Measurements from ENCODE around the gene INF2.
"Not testable (repeated sequence)": the region's sequence is repeated elsewhere in the genome, so short reads cannot be mapped to it uniquely, and the experiment has no call there.

Gene INF2

DNA sequence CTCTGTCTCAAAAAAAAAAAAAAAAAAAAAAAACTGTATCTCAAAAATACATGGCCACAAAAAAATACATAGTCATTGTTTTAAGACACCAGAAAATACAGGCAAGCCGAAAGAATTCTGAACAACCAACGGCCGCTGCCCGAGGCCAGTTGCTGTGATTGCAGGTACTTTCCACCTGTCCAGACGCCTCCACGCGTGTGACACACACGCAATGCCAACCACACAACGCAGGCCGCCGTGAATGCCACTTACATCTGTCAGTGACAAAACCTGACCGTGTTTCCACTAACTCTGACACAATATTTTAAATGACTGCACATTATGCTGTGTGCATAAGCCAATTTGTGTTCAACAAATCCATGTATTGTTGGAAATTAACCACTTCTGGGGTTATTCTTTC is 22.4 kb upstream of the INF2 start:
- ChIA-PET POLR2A (no interaction called here), CTCF (no interaction called here)
- TF ChIP-seq, protein P1, sequence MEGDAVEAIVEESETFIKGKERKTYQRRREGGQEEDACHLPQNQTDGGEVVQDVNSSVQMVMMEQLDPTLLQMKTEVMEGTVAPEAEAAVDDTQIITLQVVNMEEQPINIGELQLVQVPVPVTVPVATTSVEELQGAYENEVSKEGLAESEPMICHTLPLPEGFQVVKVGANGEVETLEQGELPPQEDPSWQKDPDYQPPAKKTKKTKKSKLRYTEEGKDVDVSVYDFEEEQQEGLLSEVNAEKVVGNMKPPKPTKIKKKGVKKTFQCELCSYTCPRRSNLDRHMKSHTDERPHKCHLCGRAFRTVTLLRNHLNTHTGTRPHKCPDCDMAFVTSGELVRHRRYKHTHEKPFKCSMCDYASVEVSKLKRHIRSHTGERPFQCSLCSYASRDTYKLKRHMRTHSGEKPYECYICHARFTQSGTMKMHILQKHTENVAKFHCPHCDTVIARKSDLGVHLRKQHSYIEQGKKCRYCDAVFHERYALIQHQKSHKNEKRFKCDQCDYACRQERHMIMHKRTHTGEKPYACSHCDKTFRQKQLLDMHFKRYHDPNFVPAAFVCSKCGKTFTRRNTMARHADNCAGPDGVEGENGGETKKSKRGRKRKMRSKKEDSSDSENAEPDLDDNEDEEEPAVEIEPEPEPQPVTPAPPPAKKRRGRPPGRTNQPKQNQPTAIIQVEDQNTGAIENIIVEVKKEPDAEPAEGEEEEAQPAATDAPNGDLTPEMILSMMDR (IDR thresholded peaks at IDR 0.05; ENCODE audit: control extremely low read depth, extremely low read depth, low read depth, missing control alignments): no peak
- no peak for DNase-seq (ENCODE audit: extremely low spot score)

DNA sequence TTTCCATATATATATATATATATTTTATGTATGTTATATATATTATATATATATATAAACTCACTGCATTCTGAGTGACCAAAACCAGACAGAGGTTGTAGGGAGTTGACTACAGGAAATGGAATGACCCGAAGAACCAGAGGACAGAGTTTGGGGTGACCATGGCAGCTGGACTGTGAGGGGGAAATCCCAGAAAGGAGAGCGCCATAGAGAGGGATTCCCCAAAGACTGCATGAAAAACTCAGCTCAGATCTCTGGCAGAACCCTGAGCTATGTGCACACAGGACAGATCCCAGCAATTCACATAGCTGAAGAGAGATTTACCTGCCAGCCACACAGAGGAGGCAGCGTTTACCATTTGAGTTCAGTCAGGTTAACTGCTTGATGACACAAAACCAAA is 19.7 kb upstream of the INF2 start:
- CTCF ChIA-PET: interaction anchor here (0.9 kb wide), 1 partner anchor 12 kb away, joined by 4 read pairs; no protein-coding TSS in a partner anchor
- POLR2A ChIA-PET: no interaction called here
- no peak for DNase-seq (ENCODE audit: extremely low spot score)

DNA sequence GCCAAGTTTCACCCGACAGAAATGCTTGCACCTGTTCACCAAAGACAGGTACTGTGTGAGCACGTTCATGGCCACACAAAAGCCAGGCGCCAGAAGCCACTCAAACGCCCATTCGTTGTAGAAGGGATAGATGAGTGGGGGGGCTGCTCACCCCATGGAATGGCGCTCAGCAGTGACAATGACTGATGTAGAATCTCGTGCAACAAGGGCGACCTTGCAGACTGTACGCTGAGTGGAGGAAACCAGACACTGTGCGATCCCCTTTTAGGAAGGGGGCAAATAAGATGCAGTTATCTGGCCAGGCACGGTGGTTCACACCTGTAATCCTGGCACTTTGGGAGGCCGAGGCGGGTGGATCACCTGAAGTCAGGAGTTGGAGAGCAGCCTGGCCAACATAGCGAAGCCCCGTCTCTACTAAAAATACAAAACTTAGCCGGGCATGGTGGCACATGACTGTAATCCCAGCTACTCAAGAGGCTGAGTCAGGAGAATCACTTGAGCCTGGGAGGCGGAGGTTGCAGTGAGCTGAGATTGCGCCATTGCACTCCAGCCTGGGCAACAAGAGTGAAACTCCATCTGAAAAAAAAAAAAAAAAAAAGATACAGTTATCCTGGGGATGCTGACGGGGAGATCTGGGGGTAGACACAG is 18.0 kb upstream of the INF2 start:
- POLR2A ChIA-PET; CTCF ChIA-PET; DNase-seq (ENCODE audit: extremely low spot score): not testable (repeated sequence)

More for the DNA sequence above, 19.7 kb upstream of the INF2 start:
- TF ChIP-seq, protein P1 (IDR thresholded peaks at IDR 0.05; ENCODE audit: control extremely low read depth, extremely low read depth, low read depth, missing control alignments): no peak

DNA sequence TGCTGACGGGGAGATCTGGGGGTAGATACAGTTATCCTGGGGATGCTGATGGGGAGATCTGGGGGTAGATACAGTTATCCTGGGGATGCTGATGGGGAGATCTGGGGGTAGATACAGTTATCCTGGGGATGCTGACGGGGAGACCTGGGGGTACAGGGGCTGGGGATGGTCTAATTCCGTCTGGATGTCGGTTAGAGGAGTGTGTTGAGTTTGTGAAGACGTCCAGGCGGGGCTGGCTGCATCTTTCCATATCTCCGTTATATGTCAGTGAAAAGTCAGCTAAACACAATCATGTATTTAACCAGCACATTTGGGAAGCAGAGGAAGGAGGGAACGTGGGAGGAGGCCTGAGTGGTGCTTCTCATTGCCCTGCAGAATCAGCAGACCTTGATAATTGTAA is 17.3 kb upstream of the INF2 start:
- POLR2A ChIA-PET; CTCF ChIA-PET; DNase-seq (ENCODE audit: extremely low spot score): not testable (repeated sequence)

DNA sequence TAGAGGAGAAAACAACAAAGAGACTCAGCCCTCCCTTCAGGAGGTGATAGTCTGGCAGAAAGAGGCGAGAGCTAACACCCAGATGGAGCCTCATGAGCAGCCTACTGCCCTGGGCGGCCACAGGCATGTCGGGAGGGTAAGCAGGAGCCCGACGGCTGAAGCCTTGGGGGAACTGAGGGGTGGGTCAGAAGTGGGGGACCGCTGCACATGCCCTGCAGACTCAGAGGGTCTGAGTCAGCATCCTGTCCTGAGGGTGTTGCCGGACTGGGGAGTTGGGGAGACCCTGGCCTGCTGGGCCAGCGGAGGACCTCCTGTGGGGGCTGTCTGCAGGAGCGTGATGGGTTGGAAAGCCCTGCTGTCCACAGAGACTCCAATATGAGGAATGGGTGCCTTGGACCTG is 15.9 kb upstream of the INF2 start:
- ChIA-PET CTCF (no interaction called here), POLR2A (no interaction called here)
- DNase-seq (ENCODE audit: extremely low spot score): no peak
- TF ChIP-seq, protein P1 (IDR thresholded peaks at IDR 0.05; ENCODE audit: control extremely low read depth, extremely low read depth, low read depth, missing control alignments): no peak

DNA sequence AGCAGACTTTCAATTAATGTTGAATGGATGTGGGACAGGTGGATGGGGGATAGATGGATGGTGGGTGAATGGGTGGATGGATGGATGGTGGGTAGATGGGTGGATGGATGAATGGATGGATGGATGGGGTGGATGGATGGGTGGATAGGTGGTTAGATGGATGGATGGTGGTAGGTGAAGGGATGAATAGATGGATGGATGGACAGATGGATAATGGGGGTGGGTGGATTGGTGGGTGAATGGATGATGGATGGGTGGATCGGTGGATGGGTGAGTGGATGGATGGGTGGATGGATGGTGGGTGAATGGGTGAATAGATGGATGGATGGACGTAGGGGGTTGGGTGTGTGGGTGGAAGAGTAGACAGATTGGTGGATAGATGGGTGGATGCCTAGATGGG is 14.0 kb upstream of the INF2 start:
- TF ChIP-seq, protein P1 (IDR thresholded peaks at IDR 0.05; ENCODE audit: control extremely low read depth, extremely low read depth, low read depth, missing control alignments): no peak
- ChIA-PET CTCF (no interaction called here), POLR2A (interaction anchor here (0.7 to 1.1 kb wide), 2 partner anchors 17 to 386 kb away, joined by 3 read pairs; no protein-coding TSS in a partner anchor)
- no peak for DNase-seq (ENCODE audit: extremely low spot score)

DNA sequence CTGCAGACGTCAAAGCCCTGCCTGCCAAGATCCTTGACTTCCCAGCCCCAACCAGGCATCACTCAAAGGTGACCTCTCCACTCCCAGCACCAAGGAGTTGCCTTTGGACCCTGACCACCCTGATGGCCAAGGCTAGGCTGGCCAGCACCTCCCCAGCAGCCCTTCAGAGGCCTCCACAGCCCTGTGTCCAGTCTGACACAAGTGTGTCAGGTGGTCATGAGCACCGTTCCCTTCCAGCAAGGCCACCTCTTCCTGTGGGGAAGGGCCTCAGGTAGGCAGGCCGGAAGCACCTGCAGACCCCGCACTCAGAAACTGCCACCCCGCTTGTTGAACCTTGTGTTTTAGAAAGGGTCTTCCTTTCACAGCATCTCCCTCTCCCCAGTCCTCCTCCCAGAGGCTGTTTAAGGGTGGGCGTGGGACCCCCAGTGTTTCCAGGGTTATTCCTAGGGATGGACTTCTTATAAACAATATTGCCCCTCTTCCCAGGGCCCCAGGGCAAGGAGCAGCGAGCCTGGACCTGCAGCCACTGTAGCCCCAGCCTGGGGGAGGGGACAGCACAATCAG is 13.2 kb upstream of the INF2 start:
- no peak for DNase-seq (ENCODE audit: extremely low spot score)
- TF ChIP-seq, protein P1 (IDR thresholded peaks at IDR 0.05; ENCODE audit: control extremely low read depth, extremely low read depth, low read depth, missing control alignments): no peak
- ChIA-PET POLR2A (interaction anchor here (0.6 to 1.1 kb wide), 5 partner anchors 13 to 385 kb away, joined by 3 to 9 read pairs (median 3); no protein-coding TSS in a partner anchor), CTCF (interaction anchor here (1.1 to 2.0 kb wide), 3 partner anchors 10 to 33 kb away, joined by 4 to 5 read pairs (median 5); no protein-coding TSS in a partner anchor)
